ENCODE measurements around the gene LRRC8D.

DNA sequence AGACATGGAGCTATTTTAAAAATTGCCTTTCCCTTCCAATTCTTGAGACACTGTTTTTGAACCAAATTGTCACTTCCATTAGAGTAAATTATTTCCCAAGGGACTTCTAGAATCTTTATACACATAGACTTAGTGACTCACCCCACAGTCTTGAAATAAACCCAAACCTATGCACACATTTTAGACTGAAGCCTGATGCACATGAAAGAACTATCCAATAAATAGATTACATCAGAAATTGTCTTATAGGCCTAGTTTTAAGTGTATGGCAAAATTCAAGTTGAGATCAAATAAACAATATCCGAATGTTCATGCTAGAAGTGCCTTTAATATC lies 141.9 kb downstream of the LRRC8D start:
- TF ChIP-seq CTCF (IDR thresholded peaks at IDR 0.05) (no peak), POLR2A (IDR thresholded peaks at IDR 0.05) (no peak)

Data from esophagus squamous epithelium (tissue), 4 donors.